SU-DHL-6 (cell line): Measurements from ENCODE around the gene SPG7.

Experiments used
- H2AFZ ChIP-seq: fragments of 200-600 bp; sonication (generic); 2 replicates; pipeline ENCODE4 v1.6.1; 2014; ENCODE audit warnings: low read depth, mild to moderate bottlenecking, moderate library complexity, mixed read lengths, antibody characterized with exemption, low read length; ENCODE audit not compliant: severe bottlenecking
- H3F3A ChIP-seq: fragments of 200-600 bp; shearing (Covaris generic); 2 replicates; pipeline ENCODE4 v1.6.0; 2016; ENCODE audit warnings: antibody characterized with exemption, mild to moderate bottlenecking; ENCODE audit not compliant: insufficient read depth
- H3K27ac ChIP-seq: fragments of 200-600 bp; sonication (generic); 2 replicates; pipeline ENCODE4 v1.5.1; 2016; ENCODE audit warnings: low read depth, mild to moderate bottlenecking, low read length, moderate library complexity, mixed read lengths
- H3K27me3 ChIP-seq: fragments of 200-600 bp; sonication (generic), shearing (Covaris generic); 2 replicates; pipeline ENCODE4 v1.6.0; 2014; ENCODE audit warnings: mild to moderate bottlenecking, low read length
- H3K36me3 ChIP-seq: fragments of 200-600 bp; sonication (generic); 2 replicates; pipeline ENCODE4 v1.6.1; 2014; ENCODE audit warnings: mild to moderate bottlenecking, low read length, mixed read lengths
- H3K4me2 ChIP-seq: fragments of 300-600, 200-600 bp; shearing (Covaris generic), sonication (generic); 2 replicates; pipeline ENCODE4 v1.6.0; 2014; ENCODE audit warnings: low read length, low read depth, mild to moderate bottlenecking; ENCODE audit not compliant: poor library complexity, severe bottlenecking
- H3K4me3 ChIP-seq: fragments of 200-600 bp; sonication (generic); 2 replicates; pipeline ENCODE4 v1.5.1; 2014; ENCODE audit warnings: antibody characterized with exemption, low read length, mild to moderate bottlenecking, mixed read lengths; ENCODE audit not compliant: insufficient read depth, poor library complexity, severe bottlenecking
- H3K79me2 ChIP-seq: fragments of 200-600 bp; sonication (generic); 2 replicates; pipeline ENCODE4 v1.6.1; 2014; ENCODE audit warnings: mild to moderate bottlenecking, low read length, moderate library complexity; ENCODE audit not compliant: insufficient read depth
- H3K9ac ChIP-seq: fragments of 200-600 bp; sonication (generic); 2 replicates; pipeline ENCODE4 v1.7.0; 2014; ENCODE audit warnings: mild to moderate bottlenecking, low read length
- H3K9me2 ChIP-seq: fragments of 200-600 bp; sonication (generic); replicated peaks from 2 replicates; pipeline ENCODE4 v1.6.1; 2014; ENCODE audit warnings: low read length; ENCODE audit not compliant: insufficient read depth
- H3K9me3 ChIP-seq: fragments of 200-600 bp; sonication (generic); 2 replicates; pipeline ENCODE4 v1.6.1; 2014; ENCODE audit warnings: low read length, mixed read lengths; ENCODE audit not compliant: insufficient read depth
- H4K20me1 ChIP-seq: fragments of 200-600 bp; sonication (generic); 2 replicates; pipeline ENCODE4 v1.6.1; 2014; ENCODE audit warnings: low read depth, mild to moderate bottlenecking, antibody characterized with exemption, low read length, moderate library complexity, mixed read lengths
- EZH2phosphoT487 ChIP-seq: fragments of 200-600 bp; sonication (generic), shearing (Covaris generic); conservative IDR thresholded peaks from 2 replicates; pipeline ENCODE4 v1.6.1; 2018; ENCODE audit warnings: mild to moderate bottlenecking, antibody characterized with exemption, low read length, moderate library complexity, mixed read lengths
- TF ChIP-seq, protein P1 (sequence below): fragments of 200-600 bp; sonication (generic); IDR thresholded peaks from one replicate; pipeline ENCODE4 v1.5.1; 2017; ENCODE audit warnings: antibody characterized with exemption, mild to moderate bottlenecking, low read length, moderate library complexity; ENCODE audit not compliant: insufficient read depth, poor library complexity, severe bottlenecking

The SPG7 gene

DNA sequence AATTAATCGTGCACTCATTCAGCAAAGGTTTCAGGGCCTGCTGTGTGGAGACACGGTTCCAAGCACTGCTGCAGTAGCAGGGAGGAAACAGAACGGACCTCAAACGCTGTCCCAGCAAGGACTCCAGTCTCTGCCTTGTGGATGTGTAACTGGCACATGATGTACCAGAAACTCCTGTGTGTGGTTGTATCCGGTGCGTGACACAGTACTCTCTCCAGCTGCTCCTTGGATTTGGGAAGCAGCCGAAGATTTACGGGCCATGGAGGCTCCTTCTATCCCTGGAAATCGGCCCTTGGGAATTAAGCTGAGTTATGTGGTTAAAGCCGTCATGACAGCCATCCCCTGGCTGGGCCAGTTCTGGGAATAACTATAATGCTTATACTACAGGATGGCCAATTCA lies 9.4 kb upstream of the SPG7 start:
- no peak overlapping the region for H3K4me2 ChIP-seq
- no peak overlapping the region for H3K27ac ChIP-seq
- no peaks in the 10 kb centered on the region for H3K9me2 ChIP-seq

DNA sequence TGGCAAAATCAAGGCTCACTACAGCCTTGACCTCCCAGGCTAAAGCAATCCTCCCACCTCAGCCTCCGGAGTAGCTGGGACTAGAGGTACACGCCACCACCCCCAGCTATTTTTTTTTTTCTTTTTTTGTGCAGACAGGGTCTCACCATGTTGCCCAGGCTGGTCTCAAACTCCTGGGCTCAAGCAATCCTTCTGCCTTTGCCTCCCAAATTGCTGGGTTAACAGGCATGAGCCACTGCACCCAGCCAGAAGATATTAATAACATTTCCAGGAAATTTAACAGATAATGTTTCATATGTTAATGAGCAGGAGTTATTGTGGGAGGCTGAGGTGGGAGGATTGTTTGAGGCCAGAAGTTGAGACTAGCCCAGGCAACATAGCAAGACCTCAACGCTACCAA lies 8.4 kb upstream of the SPG7 start:
- no peaks in the 10 kb centered on the region for H3K79me2 ChIP-seq
- no peaks in the 10 kb centered on the region for H4K20me1 ChIP-seq
- no peak overlapping the region for H3K9ac ChIP-seq
- TF ChIP-seq EZH2phosphoT487 = no peak
- TF ChIP-seq, protein P1, sequence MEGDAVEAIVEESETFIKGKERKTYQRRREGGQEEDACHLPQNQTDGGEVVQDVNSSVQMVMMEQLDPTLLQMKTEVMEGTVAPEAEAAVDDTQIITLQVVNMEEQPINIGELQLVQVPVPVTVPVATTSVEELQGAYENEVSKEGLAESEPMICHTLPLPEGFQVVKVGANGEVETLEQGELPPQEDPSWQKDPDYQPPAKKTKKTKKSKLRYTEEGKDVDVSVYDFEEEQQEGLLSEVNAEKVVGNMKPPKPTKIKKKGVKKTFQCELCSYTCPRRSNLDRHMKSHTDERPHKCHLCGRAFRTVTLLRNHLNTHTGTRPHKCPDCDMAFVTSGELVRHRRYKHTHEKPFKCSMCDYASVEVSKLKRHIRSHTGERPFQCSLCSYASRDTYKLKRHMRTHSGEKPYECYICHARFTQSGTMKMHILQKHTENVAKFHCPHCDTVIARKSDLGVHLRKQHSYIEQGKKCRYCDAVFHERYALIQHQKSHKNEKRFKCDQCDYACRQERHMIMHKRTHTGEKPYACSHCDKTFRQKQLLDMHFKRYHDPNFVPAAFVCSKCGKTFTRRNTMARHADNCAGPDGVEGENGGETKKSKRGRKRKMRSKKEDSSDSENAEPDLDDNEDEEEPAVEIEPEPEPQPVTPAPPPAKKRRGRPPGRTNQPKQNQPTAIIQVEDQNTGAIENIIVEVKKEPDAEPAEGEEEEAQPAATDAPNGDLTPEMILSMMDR = no peak
- H3K9me2 ChIP-seq = no peaks in the 10 kb centered on the region
- H3K27ac ChIP-seq = no peak overlapping the region
- H2AFZ ChIP-seq = no peak overlapping the region
- no peaks in the 10 kb centered on the region for H3K36me3 ChIP-seq
- H3K4me3 ChIP-seq = no peak overlapping the region
- no peaks in the 10 kb centered on the region for H3K27me3 ChIP-seq
- no peak overlapping the region for H3K4me2 ChIP-seq
- H3K9me3 ChIP-seq = no peaks in the 10 kb centered on the region
- H3F3A ChIP-seq = 0 out of 2 replicates have a peak, but pooled peaks cover 7% of the 10 kb centered on the region

More for the DNA sequence above, 9.4 kb upstream of the SPG7 start:
- no peak overlapping the region for H2AFZ ChIP-seq
- H4K20me1 ChIP-seq = no peaks in the 10 kb centered on the region
- no peaks in the 10 kb centered on the region for H3K9me3 ChIP-seq
- no peak overlapping the region for H3K4me3 ChIP-seq
- TF ChIP-seq EZH2phosphoT487 = no peak
- TF ChIP-seq, protein P1 = no peak
- H3K27me3 ChIP-seq = no peaks in the 10 kb centered on the region
- no peak overlapping the region for H3K9ac ChIP-seq
- no peaks in the 10 kb centered on the region for H3K79me2 ChIP-seq
- 0 out of 2 replicates have a peak, but pooled peaks cover 1% of the 10 kb centered on the region for H3F3A ChIP-seq
- no peaks in the 10 kb centered on the region for H3K36me3 ChIP-seq

DNA sequence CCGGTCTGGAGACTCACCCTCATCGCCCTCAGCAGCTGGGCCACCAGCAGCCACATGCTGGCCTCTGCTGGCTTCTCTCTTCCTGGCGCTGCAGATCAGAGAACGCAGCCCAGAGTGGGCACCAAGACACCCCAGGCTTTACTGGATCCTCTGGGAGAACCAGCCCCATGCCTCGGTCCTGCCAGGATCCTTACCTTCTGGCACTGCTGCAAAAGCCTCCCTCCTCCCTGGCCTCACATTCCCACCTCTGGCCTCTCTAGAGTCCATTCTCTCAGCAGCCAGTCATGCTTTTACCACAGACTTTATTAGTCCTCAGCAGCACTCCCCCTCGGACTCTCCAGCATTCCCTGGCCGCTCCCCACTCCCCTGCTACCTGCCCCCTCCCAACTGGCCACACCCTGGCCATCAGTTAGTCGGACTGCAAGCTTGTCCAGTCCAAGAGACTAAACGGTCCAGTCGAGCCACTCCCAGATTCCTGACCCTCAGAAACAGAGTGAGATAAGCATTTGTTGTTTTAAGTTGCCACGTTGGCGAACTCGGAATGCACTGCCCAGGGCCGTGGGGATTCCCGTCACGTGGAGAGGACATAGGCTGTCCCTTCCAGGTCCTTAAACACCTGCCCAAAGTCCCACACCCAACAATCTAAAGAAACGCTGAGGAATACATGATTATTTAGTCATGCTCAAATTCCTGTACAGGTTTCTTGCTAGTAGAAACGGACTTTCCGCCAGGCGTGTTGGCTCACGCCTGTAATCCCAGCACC lies 5.9 kb upstream of the SPG7 start:
- no peak for TF ChIP-seq EZH2phosphoT487
- TF ChIP-seq, protein P1 = no peak

More for the DNA sequence above, 5.9 kb upstream of the SPG7 start:
- no peaks in the 10 kb centered on the region for H4K20me1 ChIP-seq
- no peak overlapping the region for H3K9ac ChIP-seq
- H3K27ac ChIP-seq = no peak overlapping the region
- no peak overlapping the region for H3K4me3 ChIP-seq
- no peaks in the 10 kb centered on the region for H3K27me3 ChIP-seq
- H3K36me3 ChIP-seq = no peaks in the 10 kb centered on the region
- no peak overlapping the region for H2AFZ ChIP-seq
- H3K79me2 ChIP-seq = no peaks in the 10 kb centered on the region
- H3K4me2 ChIP-seq = no peak overlapping the region
- H3K9me2 ChIP-seq = no peaks in the 10 kb centered on the region
- peaks cover 21% of the 10 kb centered on the region for H3F3A ChIP-seq
- no peaks in the 10 kb centered on the region for H3K9me3 ChIP-seq
